Body of pancreas (tissue), 4 donors: ENCODE results near the gene MMS22L. TPM values are rescaled to one million over a fixed set of nuclear protein-coding genes. Genes with fewer than 3 reads are reported as not detected.

Experiments
- ATAC-seq: fragments of 150-250 bp; one replicate; pipeline ENCODE4 v1.9.1; 2016
- DNase-seq, 4 donors: peaks; one replicate each; pipeline ENCODE4 v3.0.0-alpha.2; 2019
- H3K27ac ChIP-seq, 4 donors: fragments of 200-600 bp; sonication (generic); 1 replicate in 3 of 4; 2 replicates in 1 of 4; pipeline versions ENCODE4 v1.5.1 to v1.6.1; 2016 to 2019; ENCODE audit warnings: mild to moderate bottlenecking in 1 of 4, mixed read lengths in 1 of 4, moderate library complexity in 1 of 4
- H3K27me3 ChIP-seq, 2 donors: fragments of 200-600 bp; sonication (generic); one replicate each; pipeline ENCODE4 v1.6.0; 2016; ENCODE audit warnings: mild to moderate bottlenecking in 1 of 2
- H3K36me3 ChIP-seq, 2 donors: fragments of 200-600 bp; sonication (generic); replicated peaks in 1 of 2; 2 replicates each; pipeline ENCODE4 v1.5.1; 2016; ENCODE audit warnings: low read depth in 2 of 2; ENCODE audit not compliant: insufficient read depth in 1 of 2
- H3K4me1 ChIP-seq: fragments of 200-600 bp; sonication (generic); one replicate; pipeline ENCODE4 v1.6.0; 2016
- H3K4me3 ChIP-seq, 2 donors: fragments of 200-600 bp; sonication (generic); 1 replicate in 1 of 2; 2 replicates in 1 of 2; pipeline ENCODE4 v1.5.1; 2016 to 2019
- H3K9me3 ChIP-seq, 3 donors: fragments of 200-600 bp; sonication (generic); 1 replicate in 2 of 3; 2 replicates in 1 of 3; pipeline ENCODE4 v1.5.1; 2016
- CTCF ChIP-seq, 7 experiments: fragments of 450-650 bp in 4 of 7; fragments of 200-600 bp in 3 of 7; sonication (generic) in 3 of 7; IDR thresholded peaks; one replicate each; pipeline ENCODE4 v1.5.1; 2016 to 2019; ENCODE audit warnings: antibody characterized with exemption in 7 of 7
- POLR2A ChIP-seq, 3 donors: fragments of 450-650 bp; IDR thresholded peaks; one replicate each; pipeline ENCODE4 v1.6.1; 2016; ENCODE audit warnings: antibody characterized with exemption in 3 of 3, mild to moderate bottlenecking in 2 of 3
- WGBS, 2 donors: methylation state at CpG; one replicate each; pipeline ENCODE4 v1.1.5; 2017; 5-methylcytosine and 5-hydroxymethylcytosine counted together
- intact Hi-C: fragments of 100-400 bp; cut with DNase I; formaldehyde crosslinking; loops from one replicate; pipeline ENCODE4 v1.15.1; 2023
- total RNA-seq, 2 donors: library from RNA; depleted of rRNA; stranded (reverse); fragments of >200 nt; gene quantifications; one replicate each; pipeline ENCODE4 v1.1.0, GENCODE V29; 2016

MMS22L gene
- total RNA-seq, 2 donors from 2014 or later = 7.3 to 8.3 TPM

- Histone ChIP-seq H3K9me3 (peaks cover 0 to 11% (median 0%) of the 10 kb centered on the region in 3 donors), H3K4me3 (no peak overlapping the region), H3K4me1 (no peaks in the 10 kb centered on the region), H3K27ac (no peak overlapping the region), H3K36me3 (no peaks in the 10 kb centered on the region), H3K27me3 (no peaks in the 10 kb centered on the region)
- ATAC-seq (no peak), DNase-seq (no peak)
- WGBS, 2 donors = 89 to 97% methylated on average over 2 of the region's 2 CpGs
- TF ChIP-seq CTCF (IDR thresholded peaks at IDR 0.05) (no peak), POLR2A (IDR thresholded peaks at IDR 0.05) (no peak)
- intact Hi-C loops = no loop called here
Measured at GRCh38 chr6:97120511-97120910, 162.5 kb downstream of the MMS22L start.

- no peak for TF ChIP-seq CTCF (IDR thresholded peaks at IDR 0.05)
- TF ChIP-seq POLR2A (IDR thresholded peaks at IDR 0.05) = no peak
- Histone ChIP-seq H3K4me1 (no peaks in the 10 kb centered on the region), H3K4me3 (no peak overlapping the region), H3K36me3 (no peaks in the 10 kb centered on the region), H3K27me3 (no peaks in the 10 kb centered on the region), H3K27ac (no peak overlapping the region), H3K9me3 (no peaks in the 10 kb centered on the region)
- no peak for DNase-seq
- ATAC-seq = no peak
- intact Hi-C loops = no loop called here
Measured at GRCh38 chr6:97114645-97115044, 168.4 kb downstream of the MMS22L start.

GRCh38 chr6:97113170-97113569, 169.8 kb downstream of the MMS22L start:
- H3K4me3 ChIP-seq = no peak overlapping the region
- no peak overlapping the region for H3K27ac ChIP-seq
- ATAC-seq = no peak
- no peaks in the 10 kb centered on the region for H3K36me3 ChIP-seq
- intact Hi-C loops = no loop called here
- no peaks in the 10 kb centered on the region for H3K27me3 ChIP-seq
- WGBS, 2 donors = 72 to 80% methylated on average over 1 of the region's 1 CpG
- no peak for TF ChIP-seq POLR2A (IDR thresholded peaks at IDR 0.05)
- H3K4me1 ChIP-seq = no peaks in the 10 kb centered on the region
- no peaks in the 10 kb centered on the region for H3K9me3 ChIP-seq
- DNase-seq = no peak

- H3K27ac ChIP-seq = no peak overlapping the region
- ATAC-seq (no peak), DNase-seq (no peak)
- H3K27me3 ChIP-seq = no peaks in the 10 kb centered on the region
- WGBS, 2 donors = 91 to 94% methylated on average over 8 of the region's 8 CpGs
- H3K9me3 ChIP-seq = no peaks in the 10 kb centered on the region
- H3K4me3 ChIP-seq = no peak overlapping the region
- no peak for TF ChIP-seq CTCF (IDR thresholded peaks at IDR 0.05)
- H3K4me1 ChIP-seq = no peaks in the 10 kb centered on the region
- no peaks in the 10 kb centered on the region for H3K36me3 ChIP-seq
- intact Hi-C loops = no loop called here
Measured at GRCh38 chr6:97111243-97111642, 171.8 kb downstream of the MMS22L start.

GRCh38 chr6:97110626-97111025, 172.4 kb downstream of the MMS22L start:
- no peaks in the 10 kb centered on the region for H3K27me3 ChIP-seq
- WGBS, 2 donors = 56 to 81% methylated on average over 6 of the region's 6 CpGs
- no peaks in the 10 kb centered on the region for H3K36me3 ChIP-seq
- H3K27ac ChIP-seq = no peak overlapping the region
- H3K4me3 ChIP-seq = no peak overlapping the region
- H3K4me1 ChIP-seq = no peaks in the 10 kb centered on the region
- no peak for ATAC-seq
- H3K9me3 ChIP-seq = no peaks in the 10 kb centered on the region
- intact Hi-C loops = no loop called here
- TF ChIP-seq POLR2A (IDR thresholded peaks at IDR 0.05) = no peak
- TF ChIP-seq CTCF (IDR thresholded peaks at IDR 0.05) = no peak
- DNase-seq = no peak
